ENCODE measurements around the gene NR1I2. TPM values are rescaled to one million over a fixed set of nuclear protein-coding genes. Genes with fewer than 3 reads are reported as not detected.

NR1I2 gene
- total RNA-seq, 3 donors from 2014 or later, result 0.41 to 0.76 (median 0.47) TPM

GRCh38 chr3:119794401-119794800 is 12.5 kb downstream of the NR1I2 start:
- DNase-seq, result no peak
- ATAC-seq, result no peak
- Mint-ChIP-seq H3K4me1 (ENCODE audit: low read depth) (no peaks in the 10 kb centered on the region), H3K36me3 (ENCODE audit: insufficient read depth) (no peaks in the 10 kb centered on the region), H3K9me3 (no peaks in the 10 kb centered on the region), H3K4me3 (no peak overlapping the region), H3K27me3 (ENCODE audit: low read depth) (peaks cover 6% of the 10 kb centered on the region)

GRCh38 chr3:119794971-119795612 is 13.2 kb downstream of the NR1I2 start:
- Mint-ChIP-seq H3K27me3 (ENCODE audit: low read depth) (peaks cover 6% of the 10 kb centered on the region), H3K4me3 (no peak overlapping the region), H3K4me1 (ENCODE audit: low read depth) (no peaks in the 10 kb centered on the region), H3K36me3 (ENCODE audit: insufficient read depth) (no peaks in the 10 kb centered on the region), H3K9me3 (no peaks in the 10 kb centered on the region)
- DNase-seq (no peak), ATAC-seq (no peak)

DNA sequence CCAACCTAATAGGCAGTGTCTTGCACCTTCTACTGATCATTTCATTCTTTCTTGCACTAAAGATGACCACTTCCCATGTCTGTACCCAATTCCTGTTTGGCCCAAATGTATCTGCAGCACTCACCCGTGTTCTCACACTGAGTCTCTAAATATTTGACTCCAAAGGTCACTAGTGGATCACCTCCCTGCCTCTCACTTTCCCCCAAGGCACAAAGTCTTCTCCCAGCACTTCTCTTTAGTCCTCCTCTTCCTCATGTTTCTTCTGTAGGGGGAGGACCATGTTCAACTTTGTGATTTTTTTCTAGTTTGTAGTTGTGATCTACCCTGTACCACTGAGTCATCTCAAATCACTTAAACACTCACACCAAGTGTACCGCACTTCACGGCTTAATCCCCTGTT is 13.9 kb downstream of the NR1I2 start:
- peaks cover 6% of the 10 kb centered on the region for H3K27me3 Mint-ChIP-seq (ENCODE audit: low read depth)
- DNase-seq (no peak), ATAC-seq (no peak)
- H3K9me3 Mint-ChIP-seq, result no peaks in the 10 kb centered on the region
- H3K36me3 Mint-ChIP-seq (ENCODE audit: insufficient read depth), result no peaks in the 10 kb centered on the region
- H3K4me1 Mint-ChIP-seq (ENCODE audit: low read depth), result no peaks in the 10 kb centered on the region
- H3K4me3 Mint-ChIP-seq, result no peak overlapping the region

DNA sequence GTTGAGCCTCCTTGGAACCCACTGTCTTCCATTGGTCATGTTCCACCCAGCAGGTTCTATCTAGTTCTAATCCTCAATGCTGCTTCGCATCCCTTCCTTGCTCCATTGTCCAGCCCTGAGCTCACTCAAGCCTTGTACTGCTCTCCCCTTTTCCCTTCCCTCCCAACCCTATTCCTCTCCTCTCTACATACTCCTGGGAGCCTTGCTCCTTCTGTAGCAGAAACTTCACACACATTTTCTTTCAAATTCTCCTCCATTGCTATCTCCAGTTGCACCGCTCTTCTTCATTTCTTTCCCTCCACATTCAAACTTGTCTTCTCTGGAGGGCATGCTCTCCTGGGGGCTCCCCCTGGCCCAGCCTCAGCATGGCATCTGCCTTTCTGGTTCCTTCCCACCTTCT is 14.5 kb downstream of the NR1I2 start:
- Mint-ChIP-seq H3K9me3 (no peaks in the 10 kb centered on the region), H3K4me3 (no peak overlapping the region), H3K4me1 (ENCODE audit: low read depth) (no peaks in the 10 kb centered on the region), H3K27me3 (ENCODE audit: low read depth) (peaks cover 6% of the 10 kb centered on the region), H3K36me3 (ENCODE audit: insufficient read depth) (no peaks in the 10 kb centered on the region)
- DNase-seq (no peak), ATAC-seq (no peak)

DNA sequence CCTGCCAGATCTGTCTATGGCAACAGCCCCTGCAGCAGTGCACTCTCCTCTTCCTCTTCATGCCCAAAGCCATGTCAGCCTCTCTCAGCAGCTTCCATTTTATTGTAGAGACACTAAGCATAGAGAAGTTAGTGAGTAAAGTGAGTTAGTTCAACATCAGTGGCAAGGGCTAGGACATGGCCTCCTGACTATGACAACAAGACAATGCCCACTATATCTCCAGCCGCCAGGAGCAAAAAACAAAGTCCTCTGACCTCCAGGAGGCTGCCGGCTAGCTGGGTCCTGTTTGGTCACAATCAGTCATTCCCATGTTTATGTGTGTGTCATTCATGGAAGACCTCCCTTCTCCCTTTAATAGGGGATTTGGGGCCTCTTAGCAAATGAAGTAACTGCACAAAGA is 14.9 kb downstream of the NR1I2 start:
- H3K4me1 Mint-ChIP-seq (ENCODE audit: low read depth), result no peaks in the 10 kb centered on the region
- H3K9me3 Mint-ChIP-seq, result no peaks in the 10 kb centered on the region
- peaks cover 6% of the 10 kb centered on the region for H3K27me3 Mint-ChIP-seq (ENCODE audit: low read depth)
- H3K36me3 Mint-ChIP-seq (ENCODE audit: insufficient read depth), result no peaks in the 10 kb centered on the region
- H3K4me3 Mint-ChIP-seq, result no peak overlapping the region
- DNase-seq, result no peak
- ATAC-seq, result no peak

DNA sequence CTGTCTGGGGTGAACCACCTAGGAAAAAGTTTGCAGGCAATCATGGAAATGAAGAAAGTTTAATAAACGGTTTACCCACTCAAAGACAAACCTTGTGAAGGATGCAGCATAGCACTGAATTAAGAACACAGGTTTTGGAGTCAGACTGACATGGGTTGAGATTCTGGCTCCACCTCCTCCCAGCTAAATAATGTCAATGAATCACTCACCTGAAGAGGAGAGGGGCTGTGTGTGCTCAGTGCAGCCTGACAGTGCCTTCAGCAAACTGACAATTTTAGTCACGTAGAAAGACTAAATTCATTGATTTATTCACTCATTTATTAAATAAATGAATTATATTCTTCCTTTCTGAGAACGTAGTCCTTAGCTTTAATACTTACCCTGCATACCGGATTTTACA is 18.9 kb downstream of the NR1I2 start:
- Mint-ChIP-seq H3K9me3 (no peaks in the 10 kb centered on the region), H3K27me3 (ENCODE audit: low read depth) (peaks cover 6% of the 10 kb centered on the region), H3K36me3 (ENCODE audit: insufficient read depth) (no peaks in the 10 kb centered on the region), H3K4me3 (no peak overlapping the region), H3K4me1 (ENCODE audit: low read depth) (no peaks in the 10 kb centered on the region)
- DNase-seq (no peak), ATAC-seq (no peak)

DNA sequence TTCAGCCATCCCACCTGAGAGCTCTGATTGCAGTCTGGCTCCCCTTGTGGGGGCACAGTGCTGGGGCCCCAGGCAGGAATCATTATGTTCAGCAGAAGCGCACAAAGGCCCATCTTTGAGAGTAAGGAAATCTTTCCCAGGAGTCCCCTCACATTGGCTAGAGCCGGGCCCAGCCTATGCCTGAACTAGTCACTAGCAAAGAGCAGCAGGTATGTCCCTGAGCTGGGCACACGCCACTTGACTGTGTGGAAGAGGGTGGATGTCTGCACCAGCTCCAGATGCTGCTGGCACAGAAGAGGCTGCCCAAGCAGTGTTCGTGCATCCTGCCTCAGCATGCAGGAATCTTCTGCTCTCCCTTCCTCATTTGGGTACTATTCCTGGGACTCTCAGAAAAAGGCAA is 26.3 kb downstream of the NR1I2 start:
- Mint-ChIP-seq H3K4me1 (ENCODE audit: low read depth) (peaks cover 11% of the 10 kb centered on the region), H3K36me3 (ENCODE audit: insufficient read depth) (no peaks in the 10 kb centered on the region), H3K9me3 (no peaks in the 10 kb centered on the region), H3K4me3 (no peak overlapping the region), H3K27me3 (ENCODE audit: low read depth) (no peaks in the 10 kb centered on the region)
- no peak for ATAC-seq
- no peak for DNase-seq

GRCh38 chr3:119808843-119809242 is 26.9 kb downstream of the NR1I2 start:
- ATAC-seq, result no peak
- no peaks in the 10 kb centered on the region for H3K36me3 Mint-ChIP-seq (ENCODE audit: insufficient read depth)
- H3K27me3 Mint-ChIP-seq (ENCODE audit: low read depth), result no peaks in the 10 kb centered on the region
- H3K4me1 Mint-ChIP-seq (ENCODE audit: low read depth), result peaks cover 11% of the 10 kb centered on the region
- H3K4me3 Mint-ChIP-seq, result peak overlapping the region; percentile 37
- DNase-seq, result no peak
- H3K9me3 Mint-ChIP-seq, result no peaks in the 10 kb centered on the region

- H3K27me3 Mint-ChIP-seq (ENCODE audit: low read depth), result no peaks in the 10 kb centered on the region
- no peaks in the 10 kb centered on the region for H3K36me3 Mint-ChIP-seq (ENCODE audit: insufficient read depth)
- no peak for DNase-seq
- H3K4me3 Mint-ChIP-seq, result peak overlapping the region; percentile 82
- ATAC-seq, result no peak
- H3K4me1 Mint-ChIP-seq (ENCODE audit: low read depth), result peaks cover 11% of the 10 kb centered on the region
- no peaks in the 10 kb centered on the region for H3K9me3 Mint-ChIP-seq
Measured at GRCh38 chr3:119809249-119810017, 27.5 kb downstream of the NR1I2 start.

DNA sequence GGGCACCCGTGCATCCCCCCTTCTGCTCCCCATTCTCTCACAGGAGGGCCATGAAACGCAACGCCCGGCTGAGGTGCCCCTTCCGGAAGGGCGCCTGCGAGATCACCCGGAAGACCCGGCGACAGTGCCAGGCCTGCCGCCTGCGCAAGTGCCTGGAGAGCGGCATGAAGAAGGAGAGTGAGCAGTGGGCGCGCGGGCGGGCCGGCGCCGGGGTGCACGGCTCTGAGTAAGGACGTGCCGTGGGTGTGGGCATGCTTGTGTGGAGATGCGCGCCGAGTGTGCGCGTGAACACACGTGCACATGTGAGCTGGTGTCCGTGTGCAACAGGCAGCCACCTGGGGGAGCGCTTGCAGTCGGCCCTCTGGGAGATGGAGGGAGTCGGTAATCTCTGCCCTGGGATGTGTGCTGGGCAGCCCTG is 28.1 kb downstream of the NR1I2 start:
- ATAC-seq, result peak; percentile 92 to 96
- peaks cover 11% of the 10 kb centered on the region for H3K4me1 Mint-ChIP-seq (ENCODE audit: low read depth)
- no peaks in the 10 kb centered on the region for H3K36me3 Mint-ChIP-seq (ENCODE audit: insufficient read depth)
- peak; percentile 58 for DNase-seq
- H3K4me3 Mint-ChIP-seq, result peak overlapping the region; percentile 82
- no peaks in the 10 kb centered on the region for H3K9me3 Mint-ChIP-seq
- no peaks in the 10 kb centered on the region for H3K27me3 Mint-ChIP-seq (ENCODE audit: low read depth)

DNA sequence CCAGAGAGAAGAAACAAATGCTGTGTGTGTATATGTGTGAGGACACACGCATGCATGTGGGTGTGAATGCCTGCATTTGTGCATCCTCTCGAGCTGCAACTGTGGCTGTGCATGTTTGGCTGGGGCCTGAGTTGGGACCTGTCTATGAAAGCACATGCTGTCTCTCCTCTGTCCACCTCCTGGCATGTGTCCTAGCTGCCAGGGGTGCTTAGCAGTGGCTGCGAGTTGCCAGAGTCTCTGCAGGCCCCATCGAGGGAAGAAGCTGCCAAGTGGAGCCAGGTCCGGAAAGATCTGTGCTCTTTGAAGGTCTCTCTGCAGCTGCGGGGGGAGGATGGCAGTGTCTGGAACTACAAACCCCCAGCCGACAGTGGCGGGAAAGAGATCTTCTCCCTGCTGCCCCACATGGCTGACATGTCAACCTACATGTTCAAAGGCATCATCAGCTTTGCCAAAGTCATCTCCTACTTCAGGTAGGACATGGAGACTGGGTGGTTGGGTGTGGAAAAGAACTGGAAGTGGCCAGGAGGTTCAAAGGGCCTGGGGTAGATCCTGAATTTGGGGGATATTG is 30.7 kb downstream of the NR1I2 start:
- Mint-ChIP-seq H3K4me3 (no peak overlapping the region), H3K9me3 (no peaks in the 10 kb centered on the region)

GRCh38 chr3:119815716-119816115 is 33.8 kb downstream of the NR1I2 start:
- ATAC-seq (no peak), DNase-seq (no peak)
- H3K36me3 Mint-ChIP-seq (ENCODE audit: insufficient read depth), result no peaks in the 10 kb centered on the region
- no peaks in the 10 kb centered on the region for H3K9me3 Mint-ChIP-seq
- no peaks in the 10 kb centered on the region for H3K27me3 Mint-ChIP-seq (ENCODE audit: low read depth)
- no peak overlapping the region for H3K4me3 Mint-ChIP-seq
- H3K4me1 Mint-ChIP-seq (ENCODE audit: low read depth), result peaks cover under 1% of the 10 kb centered on the region

More for the DNA sequence above, 30.7 kb downstream of the NR1I2 start:
- Mint-ChIP-seq H3K4me1 (ENCODE audit: low read depth) (peaks cover 11% of the 10 kb centered on the region), H3K36me3 (ENCODE audit: insufficient read depth) (no peaks in the 10 kb centered on the region), H3K27me3 (ENCODE audit: low read depth) (no peaks in the 10 kb centered on the region)
- DNase-seq (no peak), ATAC-seq (no peak)

GRCh38 chr3:119817071-119817470 is 35.2 kb downstream of the NR1I2 start:
- H3K36me3 Mint-ChIP-seq (ENCODE audit: insufficient read depth), result no peaks in the 10 kb centered on the region
- H3K9me3 Mint-ChIP-seq, result no peaks in the 10 kb centered on the region
- no peaks in the 10 kb centered on the region for H3K27me3 Mint-ChIP-seq (ENCODE audit: low read depth)
- no peak overlapping the region for H3K4me3 Mint-ChIP-seq
- DNase-seq (no peak), ATAC-seq (no peak)
- H3K4me1 Mint-ChIP-seq (ENCODE audit: low read depth), result peaks cover 4% of the 10 kb centered on the region

- Mint-ChIP-seq H3K36me3 (ENCODE audit: insufficient read depth) (no peaks in the 10 kb centered on the region), H3K9me3 (no peaks in the 10 kb centered on the region), H3K27me3 (ENCODE audit: low read depth) (no peaks in the 10 kb centered on the region), H3K4me1 (ENCODE audit: low read depth) (peaks cover 4% of the 10 kb centered on the region), H3K4me3 (no peak overlapping the region)
- ATAC-seq (no peak), DNase-seq (no peak)
Measured at GRCh38 chr3:119817583-119818363, 35.9 kb downstream of the NR1I2 start.
